Erythroblast (primary cell): ENCODE data around the gene APOA4.

ENCODE experiments used
- GATA1 ChIP-seq: IDR thresholded peaks from 2 replicates; pipeline ENCODE4 v1.6.1; 2011; ENCODE audit warnings: low read depth, mild to moderate bottlenecking, control low read depth, low read length, moderate library complexity
- POLR2A ChIP-seq: IDR thresholded peaks from 2 replicates; pipeline ENCODE4 v1.6.1; 2011; ENCODE audit warnings: mild to moderate bottlenecking, low read length

- TF ChIP-seq POLR2A = no peak
- no peak for TF ChIP-seq GATA1
Measured at GRCh38 chr11:116798368-116798767, 24.7 kb downstream of the APOA4 start.
